PFSK-1 (cell line): ENCODE data around the gene NEK7.

Experiments used
- POLR2AphosphoS5 ChIP-seq: IDR thresholded peaks from 2 replicates; pipeline ENCODE4 v1.6.1; 2012; ENCODE audit warnings: low read depth, mild to moderate bottlenecking, control low read depth, low read length, moderate library complexity
- SIN3A ChIP-seq: IDR thresholded peaks from 2 replicates; pipeline ENCODE4 v1.6.1; 2012; ENCODE audit warnings: mild to moderate bottlenecking, low read length, moderate library complexity, borderline replicate concordance; ENCODE audit not compliant: insufficient read depth

GRCh38 chr1:198271467-198271866 lies 114.7 kb downstream of the NEK7 start:
- TF ChIP-seq SIN3A, result no peak
- TF ChIP-seq POLR2AphosphoS5, result no peak
